CD14-positive monocyte (primary cell): ENCODE results near the gene MCU. TPM values are rescaled to one million over a fixed set of nuclear protein-coding genes. Genes with fewer than 3 reads are reported as not detected.

ENCODE experiments used
- DNase-seq, 3 donors: peaks; one replicate each; pipeline ENCODE4 v3.0.0-alpha.2; 2011 to 2022
- H2AFZ ChIP-seq: 2 replicates; pipeline ENCODE4 v1.6.0; 2012; ENCODE audit warnings: mild to moderate bottlenecking, low read depth, low read length, inconsistent platforms; ENCODE audit not compliant: insufficient read depth, poor library complexity, severe bottlenecking
- H3K27ac ChIP-seq, 2 donors: 1 replicate in 1 of 2; 2 replicates in 1 of 2; pipeline ENCODE4 v1.5.1; 2012 to 2013; ENCODE audit warnings: low read length in 2 of 2, control low read depth in 1 of 2, inconsistent platforms in 1 of 2, low read depth in 1 of 2, mild to moderate bottlenecking in 1 of 2
- H3K27me3 ChIP-seq, 2 donors: one replicate each; pipeline versions ENCODE4 v1.6.0 to v1.6.1; 2011 to 2013; ENCODE audit warnings: low read length in 2 of 2; ENCODE audit not compliant: control insufficient read depth in 2 of 2, insufficient read depth in 2 of 2
- H3K36me3 ChIP-seq, 2 donors: replicated peaks in 1 of 2; 1 replicate in 1 of 2; 2 replicates in 1 of 2; pipeline versions ENCODE4 v1.5.1 to v1.6.1; 2012 to 2013; ENCODE audit warnings: low read length in 2 of 2, control low read depth in 1 of 2, inconsistent platforms in 1 of 2, mild to moderate bottlenecking in 1 of 2; ENCODE audit not compliant: insufficient read depth in 2 of 2, control insufficient read depth in 1 of 2
- H3K4me1 ChIP-seq, 2 donors: 1 replicate in 1 of 2; 2 replicates in 1 of 2; pipeline versions ENCODE4 v1.5.1 to v1.6.1; 2012 to 2013; ENCODE audit warnings: low read length in 2 of 2, control low read depth in 1 of 2, inconsistent platforms in 1 of 2, mild to moderate bottlenecking in 1 of 2, moderate library complexity in 1 of 2; ENCODE audit not compliant: insufficient read depth in 2 of 2, control insufficient read depth in 1 of 2
- H3K4me2 ChIP-seq: replicated peaks from 2 replicates; pipeline ENCODE3; 2012; ENCODE audit warnings: low read length, moderate library complexity, mild to moderate bottlenecking; ENCODE audit not compliant: poor library complexity, severe bottlenecking; ENCODE audit errors: extremely low read depth
- H3K4me3 ChIP-seq, 3 experiments: fragments of 200-600 bp in 1 of 3; sonication (generic) in 1 of 3; replicated peaks in 1 of 3; 1 replicate in 2 of 3; 2 replicates in 1 of 3; pipeline ENCODE4 v1.5.1; 2011 to 2013; ENCODE audit warnings: low read length in 3 of 3, mild to moderate bottlenecking in 3 of 3, control low read depth in 2 of 3, low read depth in 2 of 3, inconsistent platforms in 1 of 3, moderate library complexity in 1 of 3
- H3K79me2 ChIP-seq: 2 replicates; pipeline ENCODE4 v1.6.0; 2012; ENCODE audit warnings: mild to moderate bottlenecking, control low read depth, inconsistent platforms, low read length, moderate library complexity; ENCODE audit not compliant: insufficient read depth
- H3K9ac ChIP-seq: 2 replicates; pipeline ENCODE4 v1.6.0; 2017; ENCODE audit warnings: low read length, mild to moderate bottlenecking; ENCODE audit not compliant: insufficient read depth, poor library complexity, severe bottlenecking
- H3K9me3 ChIP-seq, 2 donors: replicated peaks in 1 of 2; 1 replicate in 1 of 2; 2 replicates in 1 of 2; pipeline versions ENCODE4 v1.5.1 to v1.6.1; 2012 to 2013; ENCODE audit warnings: low read length in 2 of 2, control low read depth in 1 of 2; ENCODE audit not compliant: control insufficient read depth in 1 of 2, insufficient read depth in 1 of 2
- H4K20me1 ChIP-seq: 2 replicates; pipeline ENCODE4 v1.6.0; 2012; ENCODE audit warnings: mild to moderate bottlenecking, low read length, control low read depth, moderate library complexity; ENCODE audit not compliant: insufficient read depth
- H3K27ac Mint-ChIP-seq, 7 donors: one replicate each; pipeline ENCODE4 v1.8.0; 2020; ENCODE audit warnings: mild to moderate bottlenecking in 7 of 7, mixed read lengths in 7 of 7, moderate library complexity in 6 of 7, inconsistent platforms in 2 of 7
- H3K27me3 Mint-ChIP-seq, 3 donors: one replicate each; pipeline ENCODE4 v1.8.0; 2021 to 2022; ENCODE audit warnings: low read depth in 3 of 3, mild to moderate bottlenecking in 3 of 3, mixed read lengths in 3 of 3, moderate library complexity in 3 of 3, inconsistent platforms in 1 of 3
- H3K36me3 Mint-ChIP-seq, 2 donors: one replicate each; pipeline ENCODE4 v1.8.0; 2020; ENCODE audit warnings: mixed read lengths in 2 of 2, inconsistent platforms in 1 of 2, mild to moderate bottlenecking in 1 of 2
- H3K4me1 Mint-ChIP-seq: one replicate; pipeline ENCODE4 v1.8.0; 2020; ENCODE audit warnings: mild to moderate bottlenecking, mixed read lengths
- H3K4me3 Mint-ChIP-seq, 2 donors: one replicate each; pipeline ENCODE4 v1.8.0; 2020; ENCODE audit warnings: mild to moderate bottlenecking in 2 of 2, mixed read lengths in 2 of 2, moderate library complexity in 1 of 2
- H3K9me3 Mint-ChIP-seq, 7 donors: one replicate each; pipeline ENCODE4 v1.8.0; 2020 to 2022; ENCODE audit warnings: mixed read lengths in 7 of 7, mild to moderate bottlenecking in 6 of 7, moderate library complexity in 6 of 7, inconsistent platforms in 2 of 7
- WGBS: methylation state at CpG from one replicate; pipeline ENCODE4 v1.1.5; 2013; ENCODE audit warnings: missing lambda C conversion rate; ENCODE audit not compliant: insufficient coverage; 5-methylcytosine and 5-hydroxymethylcytosine counted together
- intact Hi-C, 2 donors: fragments of 100-400 bp; cut with micrococcal nuclease; formaldehyde crosslinking; loops; one replicate each; pipeline versions ENCODE4 v1.15.0 to v1.15.1; 2023
- polyA plus RNA-seq, 3 donors: library from polyadenylated mRNA; depleted of rRNA in 1 of 3; unstranded in 2 of 3; stranded (reverse) in 1 of 3; fragments of 300-500 nt in 2 of 3; fragments of >200 nt in 1 of 3; fragmentation: Illumina TruSeq in 2 of 3; gene quantifications; 1 replicate in 2 of 3; 2 replicates in 1 of 3; pipeline ENCODE4 v1.2.3, GENCODE V29; 2012 to 2021
- TF ChIP-seq, protein P1 (sequence below): fragments of 200-600 bp; IDR thresholded peaks from one replicate; pipeline ENCODE4 v1.8.0; 2022; ENCODE audit warnings: antibody characterized with exemption, mild to moderate bottlenecking

MCU gene
- polyA plus RNA-seq, 3 donors, result 11.7 to 23.1 (median 16.5) TPM

DNA sequence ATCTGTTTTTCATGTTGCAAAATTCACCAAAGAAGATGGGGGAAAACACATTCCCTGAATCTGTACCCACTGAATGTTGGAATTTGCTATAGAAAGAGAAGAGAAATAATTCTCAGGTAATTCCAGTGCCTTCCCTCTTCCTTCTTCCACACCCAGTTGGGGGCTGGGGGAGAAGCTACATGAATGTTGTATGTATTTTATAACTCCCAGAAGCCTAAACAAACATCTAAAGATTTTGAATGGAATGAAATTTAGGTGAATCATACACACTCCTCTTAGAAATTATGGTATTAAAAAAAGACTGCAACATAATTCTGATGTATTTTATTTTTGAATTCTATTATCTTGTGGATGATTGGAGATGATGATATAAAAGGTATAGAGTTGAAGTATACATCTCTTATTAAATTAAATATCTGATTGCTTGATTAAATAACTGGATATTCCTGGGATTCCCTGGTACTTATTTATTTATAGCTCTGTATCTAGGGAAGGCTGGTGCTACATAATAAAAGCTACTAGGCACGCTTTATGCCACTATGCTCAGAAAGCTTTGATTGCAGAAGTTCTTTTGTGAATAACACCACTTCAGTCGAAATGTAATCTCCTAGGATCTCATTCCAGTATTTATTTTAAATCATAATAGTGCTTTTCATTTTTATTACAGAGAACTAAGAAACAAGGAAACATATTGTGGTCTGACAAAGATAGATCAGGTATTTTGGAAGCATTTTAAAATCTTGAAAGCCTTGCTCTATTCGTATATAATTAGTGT lies 98.5 kb downstream of the MCU start:
- no peak overlapping the region for H3K27ac Mint-ChIP-seq
- no peak overlapping the region for H2AFZ ChIP-seq
- no peak overlapping the region for H3K4me2 ChIP-seq
- no peaks in the 10 kb centered on the region for H3K4me1 ChIP-seq
- no peaks in the 10 kb centered on the region for H3K27me3 ChIP-seq
- no peaks in the 10 kb centered on the region for H3K9me3 ChIP-seq
- intact Hi-C loops, result no loop called here
- no peak for DNase-seq
- H3K36me3 Mint-ChIP-seq, result peaks cover 12 to 15% of the 10 kb centered on the region in 2 donors
- H3K27me3 Mint-ChIP-seq, result no peaks in the 10 kb centered on the region
- H4K20me1 ChIP-seq, result peaks cover 33% of the 10 kb centered on the region
- peaks cover 4% of the 10 kb centered on the region for H3K4me1 Mint-ChIP-seq
- peaks cover 0 to 10% of the 10 kb centered on the region in 2 donors for H3K36me3 ChIP-seq
- H3K4me3 ChIP-seq, result no peak overlapping the region
- no CpG with 5 or more reads among the region's 3 CpGs for WGBS
- no peaks in the 10 kb centered on the region for H3K9me3 Mint-ChIP-seq
- H3K27ac ChIP-seq, result no peak overlapping the region
- peaks cover 4% of the 10 kb centered on the region for H3K79me2 ChIP-seq
- H3K9ac ChIP-seq, result no peak overlapping the region
- no peak overlapping the region for H3K4me3 Mint-ChIP-seq
- TF ChIP-seq, protein P1, sequence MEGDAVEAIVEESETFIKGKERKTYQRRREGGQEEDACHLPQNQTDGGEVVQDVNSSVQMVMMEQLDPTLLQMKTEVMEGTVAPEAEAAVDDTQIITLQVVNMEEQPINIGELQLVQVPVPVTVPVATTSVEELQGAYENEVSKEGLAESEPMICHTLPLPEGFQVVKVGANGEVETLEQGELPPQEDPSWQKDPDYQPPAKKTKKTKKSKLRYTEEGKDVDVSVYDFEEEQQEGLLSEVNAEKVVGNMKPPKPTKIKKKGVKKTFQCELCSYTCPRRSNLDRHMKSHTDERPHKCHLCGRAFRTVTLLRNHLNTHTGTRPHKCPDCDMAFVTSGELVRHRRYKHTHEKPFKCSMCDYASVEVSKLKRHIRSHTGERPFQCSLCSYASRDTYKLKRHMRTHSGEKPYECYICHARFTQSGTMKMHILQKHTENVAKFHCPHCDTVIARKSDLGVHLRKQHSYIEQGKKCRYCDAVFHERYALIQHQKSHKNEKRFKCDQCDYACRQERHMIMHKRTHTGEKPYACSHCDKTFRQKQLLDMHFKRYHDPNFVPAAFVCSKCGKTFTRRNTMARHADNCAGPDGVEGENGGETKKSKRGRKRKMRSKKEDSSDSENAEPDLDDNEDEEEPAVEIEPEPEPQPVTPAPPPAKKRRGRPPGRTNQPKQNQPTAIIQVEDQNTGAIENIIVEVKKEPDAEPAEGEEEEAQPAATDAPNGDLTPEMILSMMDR, result no peak

DNA sequence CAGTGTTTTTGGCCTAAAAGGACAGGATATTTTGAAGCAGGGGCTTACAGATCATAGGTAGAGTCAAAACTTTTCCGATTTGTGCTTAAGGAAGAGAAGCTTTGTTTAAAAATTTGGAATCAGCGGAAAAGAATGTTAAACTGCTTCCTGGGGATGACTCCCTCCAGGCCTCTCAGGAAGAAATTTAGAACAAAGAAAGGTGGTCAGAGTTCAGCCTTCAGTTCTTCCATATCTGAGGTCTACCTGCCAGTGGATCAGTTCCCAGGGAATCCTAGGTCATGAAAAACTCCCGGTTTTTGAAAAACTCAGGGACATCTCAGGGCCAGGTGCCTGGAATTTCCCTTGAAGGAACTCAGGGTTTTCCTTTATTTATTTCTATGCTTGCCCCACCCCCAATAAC lies 100.3 kb downstream of the MCU start:
- Mint-ChIP-seq H3K27ac (peak overlapping the region in 1 of 7 donors; percentile 72), H3K9me3 (no peaks in the 10 kb centered on the region), H3K36me3 (peaks cover 10 to 12% of the 10 kb centered on the region in 2 donors), H3K4me1 (peaks cover 3% of the 10 kb centered on the region), H3K27me3 (no peaks in the 10 kb centered on the region), H3K4me3 (no peak overlapping the region)
- no peak for DNase-seq
- no peak overlapping the region for H3K4me2 ChIP-seq
- TF ChIP-seq, protein P1, result no peak
- H3K4me3 ChIP-seq, result no peak overlapping the region
- H4K20me1 ChIP-seq, result peaks cover 28% of the 10 kb centered on the region
- peaks cover 4% of the 10 kb centered on the region for H3K79me2 ChIP-seq
- H3K36me3 ChIP-seq, result peaks cover 0 to 10% of the 10 kb centered on the region in 2 donors
- no peak overlapping the region for H3K9ac ChIP-seq
- no peaks in the 10 kb centered on the region for H3K9me3 ChIP-seq
- H3K27me3 ChIP-seq, result no peaks in the 10 kb centered on the region
- intact Hi-C loops, result no loop called here
- no peaks in the 10 kb centered on the region for H3K4me1 ChIP-seq
- no peak overlapping the region for H3K27ac ChIP-seq
- no CpG with 5 or more reads among the region's 3 CpGs for WGBS
- H2AFZ ChIP-seq, result no peak overlapping the region
